GM18505 (cell line): ENCODE data around the gene CIBAR2.
"Not testable (repeated sequence)": the region's sequence is repeated elsewhere in the genome, so short reads cannot be mapped to it uniquely, and the experiment has no call there.

Experiments
- ATAC-seq: cut with Tn5 transposase; IDR thresholded peaks from one replicate; pipeline ENCODE4 v1.9.1; 2021; ENCODE audit not compliant: unreplicated experiment
- POLR2A ChIP-seq: IDR thresholded peaks from 4 replicates; pipeline ENCODE4 v1.6.1; 2011; ENCODE audit warnings: borderline replicate concordance; ENCODE audit not compliant: insufficient read depth, insufficient read length; ENCODE audit errors: extremely low read depth

The CIBAR2 gene

GRCh38 chr16:85128079-85128837 lies 16.0 kb upstream of the CIBAR2 start:
- no peak for ATAC-seq
- TF ChIP-seq POLR2A, result no peak

GRCh38 chr16:85127379-85127723 lies 15.1 kb upstream of the CIBAR2 start:
- no peak for ATAC-seq
- TF ChIP-seq POLR2A, result no peak

- TF ChIP-seq POLR2A, result no peak
- ATAC-seq, result no peak
These were observed 14.6 kb upstream of the CIBAR2 start for GRCh38 chr16:85126705-85127378.

- no peak for ATAC-seq
- no peak for TF ChIP-seq POLR2A
These were observed 14.1 kb upstream of the CIBAR2 start for GRCh38 chr16:85126394-85126704.

- ATAC-seq, result no peak
- TF ChIP-seq POLR2A, result no peak
These were observed 13.5 kb upstream of the CIBAR2 start for GRCh38 chr16:85125570-85126393.

GRCh38 chr16:85124636-85125346 lies 12.5 kb upstream of the CIBAR2 start:
- TF ChIP-seq POLR2A, result no peak
- ATAC-seq, result no peak

GRCh38 chr16:85123891-85124635 lies 11.8 kb upstream of the CIBAR2 start:
- TF ChIP-seq POLR2A, result no peak
- no peak for ATAC-seq

- ATAC-seq, result not testable (repeated sequence)
These were observed 11.2 kb upstream of the CIBAR2 start for GRCh38 chr16:85123441-85123840.

GRCh38 chr16:85120006-85120340 lies 7.7 kb upstream of the CIBAR2 start:
- no peak for TF ChIP-seq POLR2A
- ATAC-seq, result no peak

- ATAC-seq, result no peak
- TF ChIP-seq POLR2A, result no peak
These were observed 5.1 kb upstream of the CIBAR2 start for GRCh38 chr16:85117418-85117817.

- no peak for TF ChIP-seq POLR2A
- ATAC-seq, result peak; percentile 70
These were observed 2.8 kb upstream of the CIBAR2 start for GRCh38 chr16:85114909-85115567.

- no peak for ATAC-seq
- TF ChIP-seq POLR2A, result no peak
These were observed 1.6 kb upstream of the CIBAR2 start for GRCh38 chr16:85113913-85114312.
